ENCODE results near the gene TRPT1. TPM values are rescaled to one million over a fixed set of nuclear protein-coding genes. Genes with fewer than 3 reads are reported as not detected.

The TRPT1 gene
- total RNA-seq, 1 donor from 2014 or later = 39.7 TPM

DNA sequence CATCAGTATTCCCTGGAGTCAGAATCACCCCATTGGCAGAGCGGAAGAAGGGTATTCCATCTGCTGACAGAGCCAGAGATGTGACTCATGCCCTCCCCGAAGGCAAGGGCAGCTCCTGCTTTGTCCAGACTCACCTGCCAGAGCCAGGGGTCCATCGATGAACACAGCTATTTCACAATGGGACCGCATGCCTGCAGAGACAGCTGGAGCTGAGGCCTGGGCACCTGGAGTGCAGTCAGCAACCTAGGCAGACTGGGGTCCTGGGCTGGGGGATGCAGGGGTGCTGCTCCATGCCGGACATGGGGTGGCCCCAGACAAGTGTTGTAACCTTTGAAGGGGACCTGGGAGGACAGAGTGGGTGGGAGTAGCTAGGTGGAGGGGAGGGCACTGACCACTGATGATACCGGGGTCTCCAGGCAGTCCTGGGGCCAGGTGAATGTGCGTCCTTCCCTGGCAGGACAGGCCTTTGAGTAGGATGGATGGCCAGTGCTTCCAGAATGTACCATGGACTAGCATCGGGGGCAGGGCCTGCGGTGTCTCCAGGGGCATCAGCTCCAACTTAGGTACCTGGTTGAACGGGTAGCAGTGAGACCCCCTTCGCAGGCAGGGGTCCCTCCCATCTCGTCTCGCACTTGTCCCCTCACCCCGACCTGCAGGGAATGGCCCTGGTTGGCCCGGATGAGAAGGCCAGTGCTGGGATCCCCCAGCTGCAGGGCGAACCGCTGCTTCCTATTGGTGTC, 1.7 kb downstream of the TRPT1 start:
- TF ChIP-seq CTCF (IDR thresholded peaks at IDR 0.05) = no peak
- no peak for DNase-seq (ENCODE audit: extremely low spot score, unreplicated experiment)
- Mint-ChIP-seq H3K9me3 (ENCODE audit: unreplicated experiment) (no peaks in the 10 kb centered on the region), H3K36me3 (ENCODE audit: unreplicated experiment) (no peaks in the 10 kb centered on the region), H3K27ac (ENCODE audit: unreplicated experiment) (no peak overlapping the region), H3K4me1 (ENCODE audit: unreplicated experiment) (peaks cover 23% of the 10 kb centered on the region), H3K4me3 (ENCODE audit: unreplicated experiment) (peak overlapping the region; percentile 81), H3K27me3 (ENCODE audit: unreplicated experiment) (no peaks in the 10 kb centered on the region)

DNA sequence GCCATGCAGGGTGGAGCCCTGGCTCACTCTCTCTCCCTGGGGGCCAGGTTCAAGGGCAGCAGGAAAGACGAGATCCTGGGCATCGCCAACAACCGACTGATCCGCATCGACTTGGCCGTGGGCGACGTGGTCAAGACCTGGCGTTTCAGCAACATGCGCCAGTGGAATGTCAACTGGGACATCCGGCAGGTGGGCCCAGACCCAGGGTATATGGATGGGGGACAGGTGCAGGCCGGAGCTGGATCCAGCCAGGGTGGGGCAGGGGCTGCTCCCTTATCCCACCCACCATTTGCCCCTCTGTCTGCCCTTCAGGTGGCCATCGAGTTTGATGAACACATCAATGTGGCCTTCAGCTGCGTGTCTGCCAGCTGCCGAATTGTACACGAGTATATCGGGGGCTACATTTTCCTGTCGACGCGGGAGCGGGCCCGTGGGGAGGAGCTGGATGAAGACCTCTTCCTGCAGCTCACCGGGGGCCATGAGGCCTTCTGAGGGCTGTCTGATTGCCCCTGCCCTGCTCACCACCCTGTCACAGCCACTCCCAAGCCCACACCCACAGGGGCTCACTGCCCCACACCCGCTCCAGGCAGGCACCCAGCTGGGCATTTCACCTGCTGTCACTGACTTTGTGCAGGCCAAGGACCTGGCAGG, 2.9 kb downstream of the TRPT1 start:
- Mint-ChIP-seq H3K27ac (ENCODE audit: unreplicated experiment) (no peak overlapping the region), H3K9me3 (ENCODE audit: unreplicated experiment) (no peaks in the 10 kb centered on the region), H3K4me1 (ENCODE audit: unreplicated experiment) (peaks cover 18% of the 10 kb centered on the region), H3K36me3 (ENCODE audit: unreplicated experiment) (no peaks in the 10 kb centered on the region), H3K4me3 (ENCODE audit: unreplicated experiment) (no peak overlapping the region), H3K27me3 (ENCODE audit: unreplicated experiment) (no peaks in the 10 kb centered on the region)
- no peak for TF ChIP-seq CTCF (IDR thresholded peaks at IDR 0.05)
- DNase-seq (ENCODE audit: extremely low spot score, unreplicated experiment) = no peak

DNA sequence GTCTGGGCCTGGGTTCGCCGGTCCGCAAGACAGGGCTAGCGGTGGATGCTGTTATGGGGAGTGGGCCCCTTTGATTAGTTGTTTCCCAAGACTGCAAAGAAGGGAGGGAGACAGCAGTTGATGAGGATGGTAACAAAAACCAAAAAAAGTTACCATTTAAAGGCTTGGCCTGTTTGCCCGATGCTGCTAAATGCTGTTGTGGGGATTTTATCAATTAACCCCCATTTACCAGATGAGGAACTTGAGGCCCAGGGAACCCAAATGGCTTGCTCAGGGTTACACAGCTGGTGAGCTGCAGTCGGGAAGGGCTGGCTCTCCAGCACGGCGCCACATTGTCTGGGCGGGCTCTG, 3.4 kb downstream of the TRPT1 start:
- H3K4me3 Mint-ChIP-seq (ENCODE audit: unreplicated experiment) = no peak overlapping the region
- no peak for DNase-seq (ENCODE audit: extremely low spot score, unreplicated experiment)
- no peaks in the 10 kb centered on the region for H3K9me3 Mint-ChIP-seq (ENCODE audit: unreplicated experiment)
- no peak overlapping the region for H3K27ac Mint-ChIP-seq (ENCODE audit: unreplicated experiment)
- no peaks in the 10 kb centered on the region for H3K36me3 Mint-ChIP-seq (ENCODE audit: unreplicated experiment)
- H3K4me1 Mint-ChIP-seq (ENCODE audit: unreplicated experiment) = peaks cover 17% of the 10 kb centered on the region
- no peaks in the 10 kb centered on the region for H3K27me3 Mint-ChIP-seq (ENCODE audit: unreplicated experiment)
- no peak for TF ChIP-seq CTCF (IDR thresholded peaks at IDR 0.05)

GRCh38 chr11:64220798-64221197, 5.2 kb downstream of the TRPT1 start:
- Mint-ChIP-seq H3K27ac (ENCODE audit: unreplicated experiment) (no peak overlapping the region), H3K9me3 (ENCODE audit: unreplicated experiment) (no peaks in the 10 kb centered on the region), H3K36me3 (ENCODE audit: unreplicated experiment) (no peaks in the 10 kb centered on the region), H3K4me1 (ENCODE audit: unreplicated experiment) (peaks cover 8% of the 10 kb centered on the region), H3K4me3 (ENCODE audit: unreplicated experiment) (no peak overlapping the region), H3K27me3 (ENCODE audit: unreplicated experiment) (no peaks in the 10 kb centered on the region)
- DNase-seq (ENCODE audit: extremely low spot score, unreplicated experiment) = no peak
- TF ChIP-seq CTCF (IDR thresholded peaks at IDR 0.05) = no peak

DNA sequence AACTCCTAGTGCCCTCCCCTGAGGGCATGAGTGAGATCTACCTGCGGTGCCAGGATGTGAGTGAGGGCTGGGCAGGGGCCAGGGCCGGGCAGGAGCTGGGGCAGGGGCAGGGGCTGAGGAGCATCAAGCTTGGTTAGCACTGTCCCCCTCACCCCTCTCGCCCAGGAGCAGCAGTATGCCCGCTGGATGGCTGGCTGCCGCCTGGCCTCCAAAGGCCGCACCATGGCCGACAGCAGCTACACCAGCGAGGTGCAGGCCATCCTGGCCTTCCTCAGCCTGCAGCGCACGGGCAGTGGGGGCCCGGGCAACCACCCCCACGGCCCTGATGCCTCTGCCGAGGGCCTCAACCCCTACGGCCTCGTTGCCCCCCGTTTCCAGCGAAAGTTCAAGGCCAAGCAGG, 5.7 kb downstream of the TRPT1 start:
- Mint-ChIP-seq H3K36me3 (ENCODE audit: unreplicated experiment) (no peaks in the 10 kb centered on the region), H3K27me3 (ENCODE audit: unreplicated experiment) (no peaks in the 10 kb centered on the region), H3K4me1 (ENCODE audit: unreplicated experiment) (peaks cover 6% of the 10 kb centered on the region), H3K27ac (ENCODE audit: unreplicated experiment) (no peak overlapping the region), H3K9me3 (ENCODE audit: unreplicated experiment) (no peaks in the 10 kb centered on the region), H3K4me3 (ENCODE audit: unreplicated experiment) (no peak overlapping the region)
- no peak for TF ChIP-seq CTCF (IDR thresholded peaks at IDR 0.05)
- DNase-seq (ENCODE audit: extremely low spot score, unreplicated experiment) = no peak

All from osteocyte (in vitro differentiated cells).